GM18502 (cell line): ENCODE measurements around the gene G3BP1.
"Not testable (repeated sequence)": the region's sequence is repeated elsewhere in the genome, so short reads cannot be mapped to it uniquely, and the experiment has no call there.

Experiments used
- ATAC-seq: cut with Tn5 transposase; IDR thresholded peaks from one replicate; pipeline ENCODE4 v1.9.1; 2021; ENCODE audit warnings: mild to moderate bottlenecking; ENCODE audit not compliant: unreplicated experiment, poor library complexity

The G3BP1 gene

DNA sequence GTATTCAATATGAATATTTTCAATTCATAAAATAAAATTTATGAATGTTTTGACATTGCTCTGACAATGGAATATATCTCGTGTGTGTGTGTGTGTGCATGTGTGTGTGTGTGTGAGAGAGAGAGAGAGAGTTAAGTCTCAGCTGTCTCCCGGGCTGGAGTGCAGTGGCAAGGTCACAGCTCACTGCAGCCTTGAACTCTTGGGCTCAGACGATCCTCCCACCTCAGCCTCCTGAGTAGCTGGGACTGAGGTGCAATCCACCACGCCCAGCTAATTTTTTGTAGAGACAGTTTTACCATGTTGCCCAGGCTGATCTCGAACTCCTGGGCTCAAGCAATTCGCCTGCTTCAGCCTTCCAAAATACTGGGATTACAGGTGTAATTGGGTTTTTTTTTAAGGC, 16.1 kb downstream of the G3BP1 start:
- ATAC-seq: no peak

DNA sequence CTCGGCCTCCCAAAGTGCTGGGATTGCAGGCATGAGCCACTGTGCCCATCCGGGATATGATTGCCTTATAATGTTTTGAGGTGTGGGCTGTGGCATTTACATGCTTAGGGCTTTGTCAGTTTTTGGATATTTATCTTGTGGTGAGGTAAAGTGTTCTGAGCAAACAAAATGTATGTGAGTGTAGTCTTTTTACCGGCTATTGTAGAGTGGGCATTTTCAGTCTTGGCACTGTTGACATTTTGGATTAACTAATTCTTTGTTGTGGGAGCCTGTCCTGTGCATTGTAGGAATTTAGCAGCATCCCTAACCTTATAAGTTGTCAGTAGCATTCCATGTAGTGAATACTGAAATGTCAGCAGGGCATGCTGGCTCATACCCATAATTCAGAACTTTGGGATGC, 21.6 kb downstream of the G3BP1 start:
- no peak for ATAC-seq

- no peak for ATAC-seq
These were observed 23.7 kb downstream of the G3BP1 start for GRCh38 chr5:151795426-151795825.

DNA sequence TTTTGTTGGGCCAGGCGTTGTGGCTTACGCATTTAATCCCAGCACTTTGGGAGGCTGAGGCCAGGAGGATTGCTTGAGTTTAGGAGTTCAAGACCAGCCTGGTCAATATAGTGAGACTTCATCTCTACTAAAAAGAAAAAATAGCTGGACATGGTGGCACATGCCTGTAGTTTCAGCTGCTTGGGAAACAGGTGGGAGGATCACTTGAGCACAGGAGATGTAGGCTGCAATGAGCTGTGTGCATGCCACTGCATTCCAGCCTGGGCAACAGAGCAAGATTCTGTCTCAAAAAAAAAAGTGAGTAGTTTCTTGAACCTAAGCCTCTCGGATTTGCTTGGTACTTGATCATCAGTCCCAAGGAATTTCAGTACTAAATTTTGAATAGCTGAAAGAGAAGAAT, 26.9 kb downstream of the G3BP1 start:
- ATAC-seq: no peak

- no peak for ATAC-seq
These were observed 27.7 kb downstream of the G3BP1 start for GRCh38 chr5:151799407-151799806.

DNA sequence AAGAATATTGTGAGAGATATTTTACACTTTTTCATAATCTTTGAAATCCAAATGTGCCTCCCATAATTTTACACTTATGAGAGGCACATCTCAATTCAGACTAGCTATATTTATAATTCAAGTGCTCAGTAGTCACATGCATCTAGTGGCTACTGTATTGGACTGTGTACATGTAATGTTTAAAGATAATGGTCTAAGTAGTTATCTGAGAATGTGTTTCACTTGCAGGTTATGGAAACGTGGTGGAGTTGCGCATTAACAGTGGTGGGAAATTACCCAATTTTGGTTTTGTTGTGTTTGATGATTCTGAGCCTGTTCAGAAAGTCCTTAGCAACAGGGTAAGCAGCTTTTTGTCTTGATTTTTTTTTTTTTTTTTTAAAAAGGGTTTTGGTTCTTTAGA, 28.8 kb downstream of the G3BP1 start:
- no peak for ATAC-seq

DNA sequence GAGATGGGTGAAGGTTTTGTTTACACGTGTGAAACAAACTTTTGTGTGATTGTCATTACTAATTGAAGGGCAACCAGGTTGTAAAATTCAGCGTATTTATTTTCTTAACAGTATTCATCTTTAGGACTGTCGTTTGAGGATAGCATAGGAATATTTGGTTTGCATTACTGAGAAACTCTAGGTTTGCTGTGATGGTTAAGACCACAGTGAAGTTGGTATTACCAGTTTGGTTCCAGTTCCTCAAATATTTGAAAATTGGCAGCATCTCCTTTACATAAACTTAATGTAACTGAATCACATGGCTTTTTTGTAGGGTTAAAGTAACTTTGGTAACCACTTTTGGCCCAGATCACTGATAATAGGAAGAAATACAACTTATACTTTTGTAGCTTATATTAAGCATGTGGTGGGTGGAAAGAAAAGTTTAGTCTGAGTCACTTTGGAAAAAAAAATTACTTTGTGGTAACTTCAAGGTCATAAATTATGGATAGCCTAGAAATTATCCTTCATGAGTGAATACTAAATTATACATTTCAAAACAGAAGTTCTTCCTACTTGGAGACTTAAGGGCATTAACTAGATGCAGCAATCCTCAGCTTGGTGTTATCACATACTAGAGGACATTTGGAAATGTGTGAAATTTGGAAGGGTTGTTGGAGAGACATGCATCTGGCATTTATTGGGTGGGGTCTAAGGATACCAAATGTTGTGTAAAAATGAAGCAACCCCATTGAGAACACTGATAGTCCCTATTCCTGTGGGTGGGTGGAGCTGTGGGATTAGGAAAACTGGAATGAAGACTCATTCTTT, 33.9 kb downstream of the G3BP1 start:
- no peak for ATAC-seq

DNA sequence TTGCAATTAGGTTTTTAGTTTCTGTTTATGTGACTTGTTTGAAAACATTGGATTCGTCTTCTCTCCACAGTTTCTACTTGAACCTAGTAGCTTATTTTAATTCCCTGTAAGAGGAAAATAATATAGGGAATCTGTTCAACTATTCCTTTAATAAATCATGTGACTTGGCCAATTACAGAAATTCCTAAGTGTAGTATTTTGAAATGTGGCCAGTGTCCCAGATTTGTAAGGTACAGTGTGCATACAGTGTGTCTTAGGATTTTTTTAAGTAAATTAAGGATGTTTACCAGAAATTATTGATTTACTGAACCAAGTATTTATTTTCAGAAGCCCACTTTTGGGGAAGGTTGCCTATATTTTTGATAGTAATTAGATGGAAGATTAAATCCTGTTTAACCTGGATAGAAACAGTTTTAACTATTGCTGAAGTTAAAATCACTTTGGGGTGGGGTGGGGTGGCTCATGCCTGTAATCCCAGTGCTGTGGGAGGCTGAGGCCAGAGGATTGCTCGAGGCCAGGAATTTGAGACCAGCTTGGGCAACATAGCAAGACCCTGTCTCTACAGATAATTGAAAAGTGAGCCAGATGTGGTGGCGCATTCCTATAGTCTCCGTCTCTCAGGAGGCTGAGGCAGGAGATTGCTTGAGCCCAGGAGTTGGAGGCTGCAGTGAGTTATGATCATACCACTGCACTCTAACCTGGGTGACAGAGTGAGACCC, 36.9 kb downstream of the G3BP1 start:
- ATAC-seq: no peak

DNA sequence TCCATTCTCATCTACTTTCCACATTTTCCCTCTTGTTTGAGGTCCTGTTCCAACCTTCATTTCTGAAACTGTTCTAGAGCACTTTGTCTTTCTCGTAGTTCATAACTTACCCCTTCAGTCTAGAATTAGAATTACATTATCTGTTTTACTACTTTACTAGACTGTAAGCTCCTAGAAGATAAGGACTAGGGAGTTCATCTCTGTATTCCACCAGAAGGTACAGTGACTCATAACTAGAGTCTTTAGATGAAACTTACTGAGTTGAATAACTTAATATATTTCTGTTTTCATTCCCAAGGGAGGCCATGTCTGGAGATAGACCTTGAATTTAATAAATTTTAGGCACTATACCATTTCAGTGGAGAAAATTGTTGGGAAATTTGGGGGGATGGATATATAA, 38.7 kb downstream of the G3BP1 start:
- ATAC-seq: peak; percentile 51

DNA sequence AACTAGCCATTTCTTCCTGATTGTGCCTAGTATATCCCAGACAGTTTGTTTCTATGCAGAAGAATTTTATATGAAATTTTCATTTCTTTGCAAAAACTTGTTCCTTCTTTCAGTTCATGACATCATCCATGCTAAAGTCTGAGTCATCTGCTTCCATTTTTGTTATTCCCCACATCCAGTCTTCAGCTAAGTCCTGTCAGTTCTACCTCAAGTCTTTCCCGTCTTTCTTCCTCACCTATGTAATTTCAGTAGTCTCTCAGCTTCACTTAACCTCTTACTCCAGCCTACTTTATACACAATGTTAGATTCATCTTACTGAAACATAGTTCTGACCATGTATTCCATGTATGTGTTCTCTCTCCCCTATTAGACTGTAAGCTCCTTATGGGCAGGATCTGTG, 39.1 kb downstream of the G3BP1 start:
- peak; percentile 17 for ATAC-seq

DNA sequence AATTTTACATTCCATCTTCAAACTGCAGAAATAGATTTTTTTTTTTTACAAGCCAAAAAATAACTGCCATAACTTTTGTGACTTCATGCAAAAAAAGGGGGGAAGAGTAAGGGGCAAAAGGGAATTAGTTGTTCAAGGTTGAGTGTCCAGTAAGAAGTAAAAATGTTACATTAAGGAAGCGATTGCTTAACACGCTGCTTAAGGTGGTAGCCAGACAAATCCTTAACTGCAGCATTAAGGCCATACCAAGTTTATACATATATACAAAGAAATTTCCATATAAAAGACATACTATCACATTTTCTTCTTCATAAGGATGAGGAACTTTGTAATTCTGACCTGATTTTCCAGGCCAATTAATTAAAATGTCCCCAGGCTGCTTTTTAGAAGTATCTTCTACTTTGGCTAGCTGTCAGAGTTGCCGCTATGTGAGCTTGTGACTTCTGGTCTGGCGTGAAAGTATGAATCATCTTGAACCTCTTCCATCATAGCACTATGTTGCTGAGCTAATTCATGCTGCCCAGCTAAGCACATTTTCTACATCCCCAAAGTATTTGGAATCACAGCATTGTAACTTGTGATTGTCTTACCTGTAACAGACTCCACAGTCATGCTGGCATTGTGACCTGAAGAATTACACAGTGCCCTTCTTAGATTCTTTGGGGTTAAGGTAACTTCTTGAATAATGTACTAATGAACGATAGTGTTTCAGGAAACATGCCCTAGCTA, 40.0 kb downstream of the G3BP1 start:
- ATAC-seq: no peak

GRCh38 chr5:151812757-151813309, 41.1 kb downstream of the G3BP1 start:
- ATAC-seq: no peak

DNA sequence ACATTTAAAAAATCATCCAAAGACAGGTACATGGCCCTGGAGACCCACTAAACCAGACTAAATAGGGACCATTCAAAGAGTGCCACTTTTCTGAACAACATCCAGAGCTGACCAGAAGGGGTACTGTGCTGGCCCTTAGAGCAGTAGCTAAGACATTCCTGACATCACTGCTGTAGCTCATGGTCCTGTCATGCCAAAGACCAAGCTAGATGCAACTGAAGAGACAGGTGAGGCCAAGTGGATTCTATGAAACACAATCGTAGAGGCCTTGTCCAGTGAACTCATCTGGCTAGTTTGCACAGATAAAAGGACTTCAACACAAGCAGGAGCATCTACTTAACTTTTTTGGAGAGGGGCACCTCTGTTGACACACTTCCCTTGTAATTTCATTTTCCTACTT, 43.3 kb downstream of the G3BP1 start:
- no peak for ATAC-seq

GRCh38 chr5:151819830-151820229, 48.1 kb downstream of the G3BP1 start:
- ATAC-seq: no peak

GRCh38 chr5:151820271-151820670, 48.5 kb downstream of the G3BP1 start:
- ATAC-seq: no peak

GRCh38 chr5:151820903-151821302, 49.1 kb downstream of the G3BP1 start:
- ATAC-seq: no peak

DNA sequence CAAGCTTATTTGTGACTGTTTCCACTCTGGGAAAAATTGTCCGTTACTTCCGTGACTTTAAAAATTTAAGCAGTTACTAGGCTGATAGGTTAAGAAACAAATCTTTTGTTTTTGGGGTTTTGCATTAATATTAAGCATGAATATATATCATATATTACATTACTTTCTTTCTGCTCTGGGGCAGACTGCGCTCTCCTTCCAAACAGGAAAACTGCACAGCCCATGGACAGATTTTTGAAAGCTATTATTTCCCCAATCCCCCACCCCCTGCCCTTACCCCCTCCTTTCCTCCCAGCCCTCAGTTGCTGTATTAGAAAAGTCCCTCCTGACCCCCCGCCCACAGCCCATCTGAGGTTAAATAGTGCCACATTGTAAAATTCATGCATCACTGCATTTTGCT, 50.4 kb downstream of the G3BP1 start:
- no peak for ATAC-seq

DNA sequence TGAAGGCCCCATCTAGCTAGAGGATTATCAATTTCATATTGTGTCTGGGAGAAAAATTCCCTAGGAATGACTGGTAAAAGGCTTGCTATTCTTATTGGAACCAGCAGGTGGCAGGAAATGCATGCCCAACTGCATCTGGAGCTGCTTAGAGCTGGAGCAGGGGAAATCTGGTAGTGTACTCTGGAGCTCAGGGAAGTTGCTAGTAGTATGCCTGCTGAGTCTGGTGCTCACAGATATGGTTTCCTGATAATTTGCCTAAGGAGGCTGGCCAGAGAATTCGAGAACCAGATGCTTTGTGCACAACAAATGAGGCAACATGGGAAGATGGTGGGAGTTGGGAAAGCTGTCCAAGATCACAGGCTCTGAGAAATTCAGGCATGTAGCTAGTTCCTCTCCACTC, 53.7 kb downstream of the G3BP1 start:
- peak; percentile 80 for ATAC-seq

DNA sequence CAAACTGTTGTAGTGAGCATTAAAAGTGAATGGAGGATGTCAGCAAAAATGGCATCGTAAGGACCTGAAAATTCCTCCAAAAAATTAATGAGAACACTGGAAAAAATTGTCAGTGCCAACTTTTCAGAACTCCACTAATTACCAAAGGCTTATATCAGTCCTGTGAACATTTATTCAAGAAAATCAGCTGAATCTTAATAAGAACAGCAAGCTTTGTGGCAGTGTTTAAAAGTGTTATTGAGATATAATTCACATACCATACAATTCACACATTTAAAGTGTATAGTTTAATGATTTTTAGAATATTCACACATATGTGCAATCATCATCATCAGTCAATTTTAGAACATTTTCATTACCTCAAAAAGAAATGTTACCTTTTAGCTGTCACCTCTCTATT, 57.6 kb downstream of the G3BP1 start:
- ATAC-seq: no peak

DNA sequence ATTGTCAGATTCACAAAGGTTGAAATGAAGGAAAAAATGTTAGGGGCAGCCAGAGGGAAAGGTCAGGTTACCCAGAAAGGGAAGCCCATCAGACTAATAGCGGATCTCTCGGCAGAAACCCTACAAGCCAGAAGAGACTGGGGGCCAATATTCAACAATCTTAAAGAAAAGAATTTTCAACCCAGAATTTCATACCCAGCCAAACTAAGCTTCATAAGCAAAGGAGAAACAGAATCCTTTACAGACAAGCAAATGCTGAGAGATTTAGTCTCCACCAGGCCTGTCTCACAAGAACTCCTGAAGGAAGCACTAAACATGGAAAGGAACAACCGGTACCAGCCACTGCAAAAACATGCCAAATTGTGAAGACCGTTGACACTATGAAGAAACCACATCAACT, 61.1 kb downstream of the G3BP1 start:
- ATAC-seq: not testable (repeated sequence)

- ATAC-seq: no peak
These were observed 75.0 kb downstream of the G3BP1 start for GRCh38 chr5:151846765-151847164.
